ENCODE results near the gene FOXA2. TPM values are rescaled to one million over a fixed set of nuclear protein-coding genes. Genes with fewer than 3 reads are reported as not detected.
"Not testable (repeated sequence)": the region's sequence is repeated elsewhere in the genome, so short reads cannot be mapped to it uniquely, and the experiment has no call there.

Gene FOXA2
- total and polyA plus RNA-seq, 2 donors (not counting 1 experiment from before 2014, with no cell fraction given) = not detected

GRCh38 chr20:22604815-22605214, 20.4 kb upstream of the FOXA2 start:
- H3K27ac Mint-ChIP-seq = no peak overlapping the region
- POLR2A ChIA-PET = no interaction called here
- ATAC-seq (ENCODE audit: low read depth) (no peak), DNase-seq (no peak)
- no peak overlapping the region for H3K9ac ChIP-seq (ENCODE audit: low read length)
- H3K4me2 ChIP-seq (replicated peaks; ENCODE audit: low read depth, low read length, poor library complexity, severe bottlenecking) = no peak overlapping the region
- H3K9me3 Mint-ChIP-seq (ENCODE audit: insufficient read depth) = no peaks in the 10 kb centered on the region
- peaks cover 0 to 4% (median 0%) of the 10 kb centered on the region in 4 experiments for H3K27me3 ChIP-seq (replicated peaks in 1 of 4; ENCODE audit: control extremely low read depth in 1 of 4, control insufficient read depth in 3 of 4, insufficient read depth in 4 of 4, low read length in 3 of 4)
- intact Hi-C loops (cut with micrococcal nuclease) = no loop called here
- no peaks in the 10 kb centered on the region for H3K36me3 ChIP-seq (replicated peaks in 1 of 2; ENCODE audit: control extremely low read depth in 1 of 2, control insufficient read depth in 1 of 2, extremely low read depth in 1 of 2, insufficient read depth in 2 of 2, low read length in 1 of 2)
- H3K4me1 Mint-ChIP-seq = no peaks in the 10 kb centered on the region
- no peaks in the 10 kb centered on the region for H4K20me1 ChIP-seq (ENCODE audit: control insufficient read depth, insufficient read depth, low read length, poor library complexity, severe bottlenecking)
- H3K4me3 ChIP-seq (ENCODE audit: control extremely low read depth in 1 of 5, extremely low read depth in 1 of 5, insufficient read depth in 1 of 5, low read depth in 2 of 5, low read length in 4 of 5) = no peak overlapping the region
- H3K27ac ChIP-seq (ENCODE audit: low read length in 2 of 2) = no peak overlapping the region
- no peaks in the 10 kb centered on the region for H3K9me3 ChIP-seq (ENCODE audit: control extremely low read depth in 1 of 3, control insufficient read depth in 2 of 3, insufficient read depth in 1 of 3, low read length in 2 of 3)
- H2AFZ ChIP-seq (ENCODE audit: insufficient read depth, low read depth, low read length, poor library complexity, severe bottlenecking) = no peak overlapping the region
- peaks cover 17% of the 10 kb centered on the region for H3K27me3 Mint-ChIP-seq
- H3K4me1 ChIP-seq (ENCODE audit: control insufficient read depth in 2 of 2, insufficient read depth in 2 of 2, low read length in 2 of 2) = no peaks in the 10 kb centered on the region
- CTCF ChIA-PET = no interaction called here
- no peak for TF ChIP-seq EZH2 (IDR thresholded peaks at IDR 0.05; ENCODE audit: borderline replicate concordance, insufficient read depth, low read depth, low read length, poor library complexity, severe bottlenecking)
- no peak for TF ChIP-seq CTCF (IDR thresholded peaks at IDR 0.05)
- H3K79me2 ChIP-seq (ENCODE audit: control insufficient read depth, insufficient read depth, low read length) = no peaks in the 10 kb centered on the region
- no peak overlapping the region for H3K4me3 Mint-ChIP-seq

- POLR2A ChIA-PET = no interaction called here
- Mint-ChIP-seq H3K4me3 (no peak overlapping the region), H3K4me1 (no peaks in the 10 kb centered on the region), H3K9me3 (ENCODE audit: insufficient read depth) (no peaks in the 10 kb centered on the region), H3K27me3 (peaks cover 13% of the 10 kb centered on the region), H3K27ac (no peak overlapping the region)
- Histone ChIP-seq H2AFZ (ENCODE audit: insufficient read depth, low read depth, low read length, poor library complexity, severe bottlenecking) (no peak overlapping the region), H3K4me1 (ENCODE audit: control insufficient read depth in 2 of 2, insufficient read depth in 2 of 2, low read length in 2 of 2) (no peaks in the 10 kb centered on the region), H3K9ac (ENCODE audit: low read length) (no peak overlapping the region), H3K27ac (ENCODE audit: low read length in 2 of 2) (no peak overlapping the region), H3K4me3 (ENCODE audit: control extremely low read depth in 1 of 5, extremely low read depth in 1 of 5, insufficient read depth in 1 of 5, low read depth in 2 of 5, low read length in 4 of 5) (no peak overlapping the region), H3K27me3 (replicated peaks in 1 of 4; ENCODE audit: control extremely low read depth in 1 of 4, control insufficient read depth in 3 of 4, insufficient read depth in 4 of 4, low read length in 3 of 4) (peaks cover 0 to 4% (median under 1%) of the 10 kb centered on the region in 4 experiments), H3K79me2 (ENCODE audit: control insufficient read depth, insufficient read depth, low read length) (no peaks in the 10 kb centered on the region), H3K4me2 (replicated peaks; ENCODE audit: low read depth, low read length, poor library complexity, severe bottlenecking) (no peak overlapping the region), H4K20me1 (ENCODE audit: control insufficient read depth, insufficient read depth, low read length, poor library complexity, severe bottlenecking) (no peaks in the 10 kb centered on the region), H3K36me3 (replicated peaks in 1 of 2; ENCODE audit: control extremely low read depth in 1 of 2, control insufficient read depth in 1 of 2, extremely low read depth in 1 of 2, insufficient read depth in 2 of 2, low read length in 1 of 2) (no peaks in the 10 kb centered on the region), H3K9me3 (ENCODE audit: control extremely low read depth in 1 of 3, control insufficient read depth in 2 of 3, insufficient read depth in 1 of 3, low read length in 2 of 3) (no peaks in the 10 kb centered on the region)
- WGBS (ENCODE audit: insufficient coverage) = 75% methylated on average over 1 of the region's 2 CpGs
- no peak for DNase-seq
- TF ChIP-seq CTCF (IDR thresholded peaks at IDR 0.05) (no peak), EZH2 (IDR thresholded peaks at IDR 0.05; ENCODE audit: borderline replicate concordance, insufficient read depth, low read depth, low read length, poor library complexity, severe bottlenecking) (no peak)
- CTCF ChIA-PET = no interaction called here
- no peak for ATAC-seq (ENCODE audit: low read depth)
- intact Hi-C loops (cut with micrococcal nuclease) = no loop called here
Measured at GRCh38 chr20:22601361-22602141, 17.2 kb upstream of the FOXA2 start.

GRCh38 chr20:22599258-22599657, 14.9 kb upstream of the FOXA2 start:
- H3K4me3 Mint-ChIP-seq, POLR2A ChIA-PET: not testable (repeated sequence)

More at GRCh38 chr20:22599258-22599657, 14.9 kb upstream of the FOXA2 start:
- H4K20me1 ChIP-seq (ENCODE audit: control insufficient read depth, insufficient read depth, low read length, poor library complexity, severe bottlenecking); H3K9me3 Mint-ChIP-seq (ENCODE audit: insufficient read depth); H3K4me1 Mint-ChIP-seq; H3K4me3 ChIP-seq (ENCODE audit: control extremely low read depth in 1 of 5, extremely low read depth in 1 of 5, insufficient read depth in 1 of 5, low read depth in 2 of 5, low read length in 4 of 5); H3K36me3 ChIP-seq (replicated peaks in 1 of 2; ENCODE audit: control extremely low read depth in 1 of 2, control insufficient read depth in 1 of 2, extremely low read depth in 1 of 2, insufficient read depth in 2 of 2, low read length in 1 of 2); H3K4me2 ChIP-seq (replicated peaks; ENCODE audit: low read depth, low read length, poor library complexity, severe bottlenecking); H3K9ac ChIP-seq (ENCODE audit: low read length); CTCF ChIA-PET; H3K27ac Mint-ChIP-seq; H2AFZ ChIP-seq (ENCODE audit: insufficient read depth, low read depth, low read length, poor library complexity, severe bottlenecking); H3K9me3 ChIP-seq (ENCODE audit: control extremely low read depth in 1 of 3, control insufficient read depth in 2 of 3, insufficient read depth in 1 of 3, low read length in 2 of 3); ATAC-seq (ENCODE audit: low read depth); H3K27ac ChIP-seq (ENCODE audit: low read length in 2 of 2); H3K79me2 ChIP-seq (ENCODE audit: control insufficient read depth, insufficient read depth, low read length); H3K27me3 ChIP-seq (replicated peaks in 1 of 4; ENCODE audit: control extremely low read depth in 1 of 4, control insufficient read depth in 3 of 4, insufficient read depth in 4 of 4, low read length in 3 of 4); intact Hi-C loops (cut with micrococcal nuclease); DNase-seq; H3K4me1 ChIP-seq (ENCODE audit: control insufficient read depth in 2 of 2, insufficient read depth in 2 of 2, low read length in 2 of 2): not testable (repeated sequence)
- peaks cover 25% of the 10 kb centered on the region for H3K27me3 Mint-ChIP-seq
- WGBS (ENCODE audit: insufficient coverage) = no CpG with 5 or more reads among the region's 2 CpGs
